Chondrocyte (in vitro differentiated cells): ENCODE measurements around the gene CPSF4L. TPM values are rescaled to one million over a fixed set of nuclear protein-coding genes. Genes with fewer than 3 reads are reported as not detected.

Experiments used
- DNase-seq: peaks from one replicate; pipeline ENCODE4 v3.0.0; 2021; ENCODE audit warnings: mixed read lengths, low spot score
- H3K27ac Mint-ChIP-seq: one replicate; pipeline ENCODE4 v1.8.0; 2021; ENCODE audit warnings: mild to moderate bottlenecking, moderate library complexity, mixed read lengths; ENCODE audit not compliant: unreplicated experiment
- H3K27me3 Mint-ChIP-seq: 2 replicates; pipeline ENCODE4 v1.8.0; 2021; ENCODE audit warnings: low read depth, mixed read lengths
- H3K36me3 Mint-ChIP-seq: 2 replicates; pipeline ENCODE4 v1.8.0; 2021; ENCODE audit warnings: low read depth, mixed read lengths
- H3K4me1 Mint-ChIP-seq: 2 replicates; pipeline ENCODE4 v1.8.0; 2021; ENCODE audit warnings: low read depth, mild to moderate bottlenecking, mixed read lengths
- H3K4me3 Mint-ChIP-seq: one replicate; pipeline ENCODE4 v1.8.0; 2021; ENCODE audit warnings: mild to moderate bottlenecking, moderate library complexity, mixed read lengths; ENCODE audit not compliant: unreplicated experiment
- H3K9me3 Mint-ChIP-seq: 2 replicates; pipeline ENCODE4 v1.8.0; 2021; ENCODE audit warnings: low read depth, mixed read lengths
- CTCF ChIP-seq: fragments of 200-600 bp; sonication (generic); IDR thresholded peaks from 2 replicates; pipeline ENCODE4 v1.5.0; 2021; ENCODE audit warnings: antibody characterized with exemption, mild to moderate bottlenecking, moderate library complexity
- total RNA-seq: library from RNA; stranded (reverse); gene quantifications from 3 replicates; pipeline ENCODE4 v1.2.1, GENCODE V29; 2021

Gene CPSF4L
- total RNA-seq, 1 donor from 2014 or later = not detected

GRCh38 chr17:73199751-73200317 is 61.8 kb downstream of the CPSF4L start:
- DNase-seq = no peak
- no peak for TF ChIP-seq CTCF
- Mint-ChIP-seq H3K4me1 (peaks cover 5% of the 10 kb centered on the region), H3K36me3 (peaks cover 67% of the 10 kb centered on the region), H3K27me3 (no peaks in the 10 kb centered on the region), H3K9me3 (no peaks in the 10 kb centered on the region), H3K27ac (no peak overlapping the region), H3K4me3 (no peak overlapping the region)

GRCh38 chr17:73198930-73199260 is 62.8 kb downstream of the CPSF4L start:
- Mint-ChIP-seq H3K27me3 (no peaks in the 10 kb centered on the region), H3K4me3 (no peak overlapping the region), H3K4me1 (peaks cover 13% of the 10 kb centered on the region), H3K36me3 (peaks cover 64% of the 10 kb centered on the region), H3K27ac (no peak overlapping the region), H3K9me3 (no peaks in the 10 kb centered on the region)
- no peak for DNase-seq
- no peak for TF ChIP-seq CTCF

Other genes with a start within 250 kb of the CPSF4L start
- 25.3 to 32.8 TPM (median 28.0 TPM) in 3 replicates for gene SLC39A11, start 169.2 kb downstream of the CPSF4L start, total RNA-seq
- 0.82 to 1.5 TPM (median 1.5 TPM) in 3 replicates for gene SSTR2, start 96.9 kb downstream of the CPSF4L start, total RNA-seq
- gene COG1, start 68.8 kb downstream of the CPSF4L start, total RNA-seq = 45.1 to 54.7 TPM (median 48.9 TPM) in 3 replicates
- gene CDC42EP4, start 50.1 kb upstream of the CPSF4L start, total RNA-seq = 9.1 to 10.6 TPM (median 10.5 TPM) in 3 replicates